NCI-H524 (cell line): ENCODE data around the gene NSG1.

Experiments used
- DNase-seq, 2 experiments: peaks; one replicate each; lab custom pipeline; 2025; lab: John Stamatoyannopoulos, UW

NSG1 gene

DNA sequence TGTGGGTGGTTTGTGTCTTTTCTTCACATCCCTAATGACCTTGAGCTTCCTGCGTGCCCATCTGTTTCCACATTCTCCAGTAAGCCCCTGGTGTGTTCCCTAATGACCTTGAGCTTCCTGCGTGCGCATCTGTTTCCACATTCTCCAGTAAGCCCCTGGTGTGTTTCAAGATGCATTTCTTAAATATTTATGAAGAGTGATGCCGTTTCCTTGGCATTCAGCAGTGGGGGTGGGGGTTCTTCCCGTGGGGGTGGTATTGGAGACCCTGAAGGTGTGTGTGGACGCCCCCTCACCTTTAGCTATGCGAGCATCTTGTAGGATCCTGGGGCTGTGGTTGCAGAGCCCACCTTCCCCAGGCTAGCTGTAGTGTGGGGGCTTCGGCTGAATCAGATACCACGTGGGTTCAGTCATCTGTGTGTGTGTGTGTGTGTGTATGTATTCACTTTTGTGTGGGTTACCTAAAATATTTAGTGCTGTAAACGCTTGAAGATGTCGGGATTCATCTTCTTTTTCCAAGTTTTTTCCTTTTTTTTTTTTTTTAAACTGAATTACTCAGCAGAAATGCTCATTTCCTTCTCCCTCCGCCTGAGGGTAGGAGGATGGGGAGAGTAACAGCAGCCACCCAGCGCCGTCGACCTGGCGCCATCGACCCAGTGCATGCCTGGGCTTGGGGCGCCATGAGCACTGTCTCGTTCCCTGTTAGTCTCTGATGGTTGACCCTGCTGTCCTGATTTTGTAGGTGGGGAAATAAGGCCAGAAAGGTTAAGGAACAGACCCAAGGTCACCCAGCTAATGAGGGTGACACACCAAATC is 9.9 kb downstream of the NSG1 start:
- DNase-seq: peak; percentile 48 to 81

DNA sequence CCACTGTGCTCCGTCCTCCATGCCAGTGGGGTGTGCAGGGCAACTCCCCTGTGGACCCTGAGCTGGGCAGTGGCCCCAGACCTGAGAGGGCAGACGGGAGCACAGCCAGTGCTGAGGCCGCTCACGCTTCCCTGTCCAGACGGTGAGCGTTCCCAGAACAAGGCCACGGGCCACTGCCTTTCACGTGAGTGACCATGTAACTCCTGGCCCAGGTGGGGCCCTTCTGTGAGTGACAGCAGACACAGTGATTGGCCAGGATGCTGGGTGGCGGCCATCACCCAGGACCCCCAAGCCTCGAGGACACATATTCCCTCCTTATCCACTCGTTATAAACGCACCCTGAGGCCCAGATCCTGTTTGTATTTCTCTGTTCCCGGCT is 10.5 kb downstream of the NSG1 start:
- DNase-seq: no peak

DNA sequence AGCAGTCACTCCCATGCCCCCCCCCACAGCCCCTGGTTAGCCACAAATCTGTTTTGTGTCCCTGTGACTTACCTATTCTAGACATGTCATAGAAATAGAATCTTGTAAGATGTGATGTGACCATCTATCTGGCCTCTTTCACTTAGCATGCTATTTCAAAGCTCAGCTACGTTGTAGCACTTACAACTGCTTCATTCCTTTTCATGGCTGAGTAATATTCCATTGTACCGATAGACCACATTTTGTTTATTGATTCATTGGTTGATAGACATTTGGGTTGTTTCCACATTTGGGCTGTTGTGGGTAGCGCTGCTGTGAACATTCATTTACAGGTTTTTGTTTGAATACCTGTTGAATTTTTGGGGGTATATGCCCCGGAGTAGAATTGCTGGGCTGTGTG is 11.5 kb downstream of the NSG1 start:
- DNase-seq: no peak

DNA sequence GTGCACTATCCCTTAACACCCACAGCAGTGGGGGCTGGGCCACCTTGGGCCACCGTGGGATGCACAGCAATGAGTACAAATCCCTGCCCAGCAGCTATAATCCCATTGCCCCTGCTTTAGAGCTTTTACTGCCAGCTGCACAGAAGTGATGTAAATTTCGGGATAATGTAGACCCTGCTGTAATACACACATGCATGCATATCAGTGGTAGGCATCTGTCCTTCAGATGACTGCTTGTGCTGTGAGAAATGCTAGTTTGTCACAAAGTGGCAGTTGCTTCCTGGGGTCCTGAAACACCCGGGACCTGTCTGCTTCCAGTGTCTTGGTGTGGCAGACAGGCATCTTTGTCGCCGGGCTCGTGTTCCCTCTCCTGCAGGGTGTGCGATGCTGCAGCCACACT is 14.1 kb downstream of the NSG1 start:
- DNase-seq: peak in 1 of 2 experiments; percentile 35

DNA sequence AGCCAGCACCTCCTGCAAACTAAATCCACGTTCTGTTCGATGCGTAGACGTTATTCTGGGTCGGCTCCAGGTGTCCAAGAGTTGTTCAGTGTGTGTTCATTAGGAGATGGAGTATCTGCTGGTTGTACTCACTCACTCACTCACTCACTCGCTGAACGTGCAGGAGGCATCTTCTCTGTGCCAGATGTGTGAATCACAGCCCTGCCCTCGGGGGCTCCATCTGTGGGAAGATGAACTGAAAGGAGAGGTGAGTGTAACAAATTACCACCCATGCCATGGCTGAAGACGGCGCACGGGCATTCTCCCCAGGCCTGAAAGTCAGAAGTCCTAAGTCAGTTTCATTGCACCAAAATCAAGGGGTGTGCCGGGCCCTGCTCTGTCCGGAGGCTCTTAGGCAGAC is 16.1 kb downstream of the NSG1 start:
- DNase-seq: no peak

DNA sequence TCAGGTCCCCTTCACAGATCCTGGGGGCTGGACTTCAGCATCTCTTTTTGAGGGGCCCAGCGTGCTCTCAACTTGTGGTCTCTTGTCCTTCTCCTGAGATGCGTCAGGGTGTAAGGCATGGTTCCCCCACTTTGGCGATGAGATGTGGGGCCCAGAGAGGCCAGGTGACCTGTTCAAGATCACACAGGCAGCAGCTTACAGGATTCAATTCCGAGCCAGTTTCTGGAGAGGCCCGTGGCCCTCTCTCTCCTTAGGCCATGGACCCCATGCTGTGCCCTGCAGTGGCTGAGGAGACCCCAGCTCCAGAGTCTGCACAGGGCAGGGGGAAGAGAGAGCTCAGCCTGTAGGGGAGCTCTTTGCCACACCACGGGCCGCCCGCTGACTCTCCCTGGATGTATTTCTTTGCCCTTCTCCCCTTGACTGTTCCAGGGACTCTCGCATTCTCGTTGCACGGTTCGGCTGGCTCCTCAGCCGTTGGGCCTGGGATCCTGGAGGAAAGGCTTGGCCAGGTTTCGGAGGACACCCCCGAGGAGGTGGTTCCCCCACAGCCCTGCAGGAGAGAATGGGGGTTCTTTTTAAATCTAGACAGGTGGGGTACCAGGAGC is 18.6 kb downstream of the NSG1 start:
- no peak for DNase-seq

DNA sequence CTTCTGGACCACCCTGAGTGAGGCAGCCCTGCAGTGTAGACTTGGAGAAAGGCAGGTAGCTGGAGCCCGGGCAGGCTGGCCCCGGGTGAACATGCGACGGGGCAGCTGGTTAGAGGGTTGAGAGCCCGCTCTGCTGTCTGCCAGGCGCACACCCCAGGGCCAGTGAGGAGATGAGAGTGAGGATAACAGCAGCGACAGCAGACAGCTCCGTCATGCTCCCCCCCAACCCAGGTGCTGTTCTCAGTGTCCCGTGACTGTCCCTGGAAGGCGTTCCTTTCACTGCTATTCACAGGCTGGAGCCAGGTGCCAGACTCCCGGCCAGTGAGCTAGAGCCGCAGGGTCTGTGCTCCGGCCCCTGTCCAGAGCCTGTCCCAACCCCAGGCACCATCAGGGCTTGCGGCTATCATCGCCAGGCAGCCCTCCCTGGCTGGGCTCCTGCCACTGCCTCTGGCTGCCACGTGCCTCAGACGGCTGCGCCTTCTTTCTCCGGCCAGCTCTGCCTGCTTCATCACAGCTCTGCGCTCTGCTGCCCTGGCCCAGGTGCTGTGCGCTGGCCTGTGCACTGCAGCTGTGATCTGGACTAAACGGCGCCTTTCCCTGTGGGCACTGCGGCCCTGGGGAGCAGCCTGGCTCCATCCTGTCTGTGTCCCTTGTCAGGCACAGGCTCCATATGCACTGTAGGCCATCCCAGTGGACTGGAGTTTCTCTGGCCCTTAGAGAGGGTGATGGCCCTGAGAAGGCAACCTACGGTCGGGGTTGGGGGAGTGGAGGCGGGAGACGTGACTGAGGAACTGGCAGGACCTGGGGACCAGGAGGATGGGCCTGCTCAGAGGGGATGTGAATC is 19.8 kb downstream of the NSG1 start:
- DNase-seq: no peak

DNA sequence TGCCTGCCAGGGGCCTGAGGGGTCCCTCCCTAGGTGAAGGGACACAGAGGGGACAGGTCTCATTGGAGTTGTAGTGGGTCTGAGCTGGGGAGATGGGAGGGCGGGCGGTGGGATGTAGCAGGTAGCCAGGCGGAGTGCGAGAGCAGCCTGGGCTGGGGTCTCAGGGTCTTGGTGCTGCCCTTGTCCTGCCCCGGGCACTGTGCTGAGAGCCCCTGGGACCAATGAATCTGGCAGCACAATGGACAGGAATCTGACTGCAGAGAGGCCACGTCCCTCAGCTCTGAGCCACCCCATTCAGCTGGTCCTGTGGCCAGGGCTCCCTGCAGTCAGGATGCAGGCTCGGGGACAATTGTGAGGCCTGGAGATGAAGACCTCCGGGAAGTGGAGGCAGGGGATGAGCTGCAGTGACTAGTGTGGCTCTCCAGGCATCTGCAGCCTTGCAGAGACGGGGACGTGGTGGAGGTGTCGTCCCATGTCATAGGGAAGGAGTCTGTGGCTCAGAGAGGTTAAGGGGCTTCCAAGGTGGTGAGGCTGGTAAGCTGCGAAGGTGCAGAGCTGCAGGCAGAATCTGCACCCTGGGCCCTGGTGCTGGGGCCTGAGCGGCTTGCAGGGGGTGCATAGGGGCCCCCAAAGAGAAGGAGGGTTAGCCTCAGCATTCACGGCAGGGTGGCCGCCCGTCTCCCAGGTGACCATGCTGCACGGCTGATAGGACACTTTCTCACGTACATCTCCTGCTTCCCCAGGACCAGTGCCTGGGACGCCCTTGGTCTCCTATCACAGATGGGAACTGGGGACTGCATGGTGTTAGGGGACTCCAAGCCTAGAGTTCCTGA is 20.6 kb downstream of the NSG1 start:
- no peak for DNase-seq

DNA sequence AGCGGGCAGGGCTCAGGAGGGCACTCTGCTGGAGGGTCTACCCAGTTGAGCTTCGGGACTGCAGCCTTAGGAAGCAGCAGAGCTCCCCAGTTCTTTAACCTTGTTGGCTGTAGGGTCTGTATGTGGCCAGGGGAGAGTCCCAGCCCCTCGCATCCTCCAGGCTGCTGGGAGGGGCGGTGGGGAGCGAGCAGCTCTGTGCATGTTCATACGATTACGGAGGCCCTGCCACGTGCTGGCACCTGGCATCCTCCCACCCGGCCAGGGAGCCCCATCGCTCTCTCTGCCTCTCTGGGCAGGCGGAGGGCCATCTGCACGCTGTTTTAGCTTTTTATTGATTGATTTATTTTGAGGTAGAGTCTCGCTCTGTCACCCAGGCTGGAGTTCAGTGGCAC is 21.2 kb downstream of the NSG1 start:
- no peak for DNase-seq

DNA sequence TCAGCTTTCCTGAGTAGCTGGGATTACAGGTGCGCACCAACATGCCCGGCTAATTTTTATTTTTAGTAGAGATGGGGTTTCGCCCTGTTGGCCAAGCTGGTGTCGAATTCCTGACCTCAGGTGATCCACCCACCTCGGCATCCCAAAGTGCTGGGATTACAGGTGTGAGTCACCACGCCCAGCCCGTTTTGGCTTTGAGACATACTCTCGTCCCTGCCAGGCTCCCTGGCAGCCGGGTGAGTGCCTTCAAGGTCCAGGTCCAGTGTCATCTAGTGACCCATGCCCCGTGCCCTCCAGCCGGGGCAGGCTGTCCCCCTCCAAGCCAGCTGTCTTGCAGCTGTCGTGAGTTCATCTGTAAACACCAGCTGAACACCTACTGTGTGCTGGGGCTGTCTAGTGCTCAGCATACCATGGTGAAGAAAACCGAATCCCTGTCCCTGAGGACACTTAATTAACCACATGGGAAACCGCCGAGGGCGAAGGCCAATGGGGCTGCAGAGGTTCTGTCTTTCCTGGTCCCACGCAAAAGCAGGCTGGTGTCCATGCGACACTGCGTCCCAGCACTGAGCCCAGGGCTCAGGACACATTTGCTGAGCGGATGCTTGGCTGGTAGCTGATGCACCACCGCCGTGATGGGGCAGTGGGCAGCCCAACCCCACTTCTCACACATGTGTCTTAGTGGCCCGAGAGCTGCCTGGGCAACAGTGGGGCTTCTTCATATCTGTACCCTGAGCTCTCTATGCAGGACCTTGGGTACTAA is 21.9 kb downstream of the NSG1 start:
- no peak for DNase-seq

DNA sequence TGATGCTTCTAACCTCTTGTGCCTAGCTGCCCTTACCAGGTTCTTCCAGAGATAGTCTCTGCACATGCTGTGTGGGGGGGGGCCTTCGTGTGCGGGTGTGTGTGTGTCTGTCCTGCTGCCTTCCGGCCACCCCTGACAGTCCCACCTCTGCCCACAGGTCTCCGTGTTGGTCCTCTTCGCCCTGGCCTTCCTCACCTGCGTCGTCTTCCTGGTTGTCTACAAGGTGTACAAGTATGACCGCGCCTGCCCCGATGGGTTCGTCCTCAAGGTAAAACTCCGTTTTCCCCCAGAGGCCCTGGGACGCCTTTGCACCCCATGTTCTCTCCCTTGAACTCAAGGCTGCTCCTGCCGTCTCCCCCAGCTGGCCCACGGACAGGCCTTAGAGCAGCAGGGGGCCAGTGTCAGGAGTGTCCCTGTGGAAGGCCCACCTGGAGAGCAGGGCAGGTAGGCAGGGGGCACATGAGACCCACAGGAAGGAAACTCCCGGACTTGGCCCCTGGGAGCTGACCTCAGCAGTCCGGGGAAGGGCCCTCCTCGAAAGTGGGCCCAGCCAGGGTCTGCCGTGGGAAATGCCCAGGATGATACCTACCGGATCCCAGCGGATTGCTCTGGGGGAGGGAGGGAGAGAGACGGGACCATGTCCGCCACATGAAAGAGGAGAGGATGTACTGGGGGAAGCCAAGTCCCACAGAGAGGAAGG is 22.7 kb downstream of the NSG1 start:
- DNase-seq: no peak

DNA sequence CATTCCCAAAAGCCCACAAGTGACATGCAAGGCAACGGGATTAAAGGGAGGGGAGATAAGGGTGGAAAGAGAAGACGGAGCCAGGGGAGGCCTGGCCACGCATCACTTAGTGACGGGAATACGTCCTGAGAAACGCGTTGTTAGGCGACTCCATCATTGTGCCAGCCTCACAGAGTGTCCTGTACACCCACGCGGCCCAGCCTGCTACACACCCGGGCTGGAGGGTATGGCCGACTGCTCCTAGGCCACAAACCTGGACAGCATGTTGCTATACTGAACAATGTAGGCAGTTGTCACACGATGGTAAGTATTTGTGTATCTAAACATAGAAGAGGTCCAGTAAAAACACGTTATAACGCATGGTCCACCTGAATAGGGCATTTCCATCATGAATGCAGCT is 23.4 kb downstream of the NSG1 start:
- no peak for DNase-seq

DNA sequence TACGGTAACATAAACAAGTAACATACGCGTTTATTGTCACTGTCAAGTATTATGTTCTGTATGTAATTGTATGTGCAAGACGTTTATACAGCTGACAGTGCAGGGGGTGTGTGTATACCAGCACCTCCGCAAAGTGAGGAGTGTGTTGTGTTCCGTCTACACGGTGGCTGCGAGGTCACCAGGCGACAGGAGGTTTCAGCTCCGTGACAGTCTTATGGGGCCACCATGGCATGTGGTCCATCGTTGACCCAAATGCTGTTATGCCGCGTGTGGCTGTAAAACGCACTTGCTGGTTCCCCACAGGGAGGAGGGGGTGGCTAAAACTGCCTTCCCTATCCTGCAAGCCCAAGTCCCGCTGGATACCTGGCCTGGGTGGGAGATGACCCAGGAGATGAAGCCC is 25.0 kb downstream of the NSG1 start:
- DNase-seq: no peak

DNA sequence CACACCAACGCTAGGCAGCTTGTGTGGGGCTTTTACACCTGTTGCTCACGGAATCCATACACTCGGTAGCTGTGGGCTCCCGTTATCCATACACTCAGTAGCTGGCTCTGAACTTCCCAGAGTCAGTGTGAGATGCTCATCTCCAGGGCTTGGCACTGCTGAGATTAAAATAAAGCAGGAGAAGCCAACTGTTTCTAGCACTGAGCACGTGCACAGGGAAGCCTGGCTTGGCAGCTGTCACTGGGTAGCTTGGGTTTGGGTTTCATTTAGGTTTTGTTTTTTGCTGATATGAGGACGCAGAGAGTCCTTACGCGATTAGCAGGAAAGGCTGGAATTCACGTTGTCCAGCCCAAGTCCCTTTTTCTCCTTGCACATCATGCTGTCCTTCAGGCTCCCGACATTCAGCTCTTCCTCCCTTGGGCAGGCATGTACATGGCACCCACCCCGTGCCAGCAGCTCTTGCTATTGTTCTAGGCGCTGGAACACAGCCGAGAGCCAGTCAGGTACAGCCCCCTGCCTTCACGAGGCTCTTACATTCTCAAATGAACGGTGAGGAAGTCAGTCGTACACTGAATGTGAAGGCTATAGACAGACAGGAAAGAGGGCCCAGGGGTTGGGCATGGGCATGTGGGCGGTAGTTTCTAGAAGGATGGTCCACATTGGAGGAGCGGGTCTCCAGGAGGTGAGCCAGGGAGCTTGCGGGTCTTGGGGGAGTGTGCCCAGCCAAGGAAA is 25.9 kb downstream of the NSG1 start:
- DNase-seq: peak in 1 of 2 experiments; percentile 37

DNA sequence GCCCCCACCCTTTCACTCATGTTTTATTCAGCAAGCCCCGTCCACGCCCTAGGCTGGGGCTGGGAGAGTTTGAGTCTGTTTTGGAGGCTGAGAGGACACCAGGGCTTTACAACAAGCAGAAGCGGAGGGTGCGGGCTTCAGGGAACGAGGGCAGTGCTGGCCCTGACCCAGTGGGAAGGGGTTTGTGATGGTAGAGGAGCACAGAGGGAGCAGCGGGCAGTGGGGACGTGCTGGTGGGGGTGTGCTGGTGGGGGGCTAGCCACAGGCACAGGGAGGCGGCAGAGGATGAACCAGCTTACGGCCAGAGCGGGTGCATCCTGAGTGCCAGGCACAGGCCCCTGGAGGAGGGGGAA is 26.4 kb downstream of the NSG1 start:
- DNase-seq: no peak

DNA sequence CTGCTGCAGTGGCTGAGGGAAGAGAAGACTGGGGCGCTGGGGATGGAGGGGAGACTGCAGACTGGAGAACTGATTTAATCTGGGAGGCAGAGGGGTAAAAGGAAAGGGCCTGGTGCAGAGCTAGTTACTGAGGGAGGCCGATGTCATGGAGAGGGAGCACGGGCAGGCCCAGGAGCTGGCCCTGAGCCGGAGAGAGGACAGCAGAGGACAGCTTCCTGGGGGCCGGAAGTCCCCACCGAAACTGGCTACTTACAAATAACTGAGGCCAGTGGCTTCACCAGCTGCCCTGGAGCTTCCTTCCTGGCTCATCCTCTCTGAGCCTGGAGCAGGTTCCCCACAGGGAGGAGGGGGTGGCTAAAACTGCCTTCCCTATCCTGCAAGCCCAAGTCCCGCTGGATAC is 26.9 kb downstream of the NSG1 start:
- DNase-seq: no peak

DNA sequence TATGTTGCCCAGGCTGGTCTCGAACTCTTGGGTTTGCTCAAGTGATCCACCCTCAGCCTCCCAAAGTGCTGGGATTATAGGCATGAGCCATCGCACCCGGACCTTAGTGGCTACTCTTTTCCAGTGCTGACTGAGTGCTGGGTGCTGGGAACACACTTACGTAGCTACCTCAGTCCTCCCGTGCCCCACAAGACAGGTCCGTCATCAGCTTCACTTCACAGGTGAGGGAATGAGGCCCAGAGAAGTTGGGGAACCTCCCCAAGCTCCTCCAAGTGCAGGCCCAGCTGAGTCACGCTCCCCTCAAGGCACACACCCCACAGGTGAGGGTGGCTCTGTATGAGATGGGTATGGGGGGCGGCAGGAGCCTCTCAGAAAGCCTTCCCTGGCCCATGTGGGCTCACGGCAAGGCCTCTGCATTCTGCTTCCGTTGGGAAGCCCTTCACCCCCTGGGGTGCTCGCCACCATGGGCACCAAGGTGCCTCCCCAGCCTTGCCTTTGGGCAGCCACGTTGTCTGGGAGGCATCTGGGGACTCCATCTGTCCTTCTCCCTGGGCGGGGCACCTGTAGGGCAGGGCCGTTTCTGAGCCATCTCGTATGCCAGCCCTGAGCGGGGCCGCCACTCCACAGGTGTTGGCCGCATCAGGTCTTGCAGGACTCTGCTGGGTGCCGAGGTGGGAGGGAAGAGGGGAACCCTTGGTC is 28.4 kb downstream of the NSG1 start:
- peak; percentile 19 to 52 for DNase-seq

DNA sequence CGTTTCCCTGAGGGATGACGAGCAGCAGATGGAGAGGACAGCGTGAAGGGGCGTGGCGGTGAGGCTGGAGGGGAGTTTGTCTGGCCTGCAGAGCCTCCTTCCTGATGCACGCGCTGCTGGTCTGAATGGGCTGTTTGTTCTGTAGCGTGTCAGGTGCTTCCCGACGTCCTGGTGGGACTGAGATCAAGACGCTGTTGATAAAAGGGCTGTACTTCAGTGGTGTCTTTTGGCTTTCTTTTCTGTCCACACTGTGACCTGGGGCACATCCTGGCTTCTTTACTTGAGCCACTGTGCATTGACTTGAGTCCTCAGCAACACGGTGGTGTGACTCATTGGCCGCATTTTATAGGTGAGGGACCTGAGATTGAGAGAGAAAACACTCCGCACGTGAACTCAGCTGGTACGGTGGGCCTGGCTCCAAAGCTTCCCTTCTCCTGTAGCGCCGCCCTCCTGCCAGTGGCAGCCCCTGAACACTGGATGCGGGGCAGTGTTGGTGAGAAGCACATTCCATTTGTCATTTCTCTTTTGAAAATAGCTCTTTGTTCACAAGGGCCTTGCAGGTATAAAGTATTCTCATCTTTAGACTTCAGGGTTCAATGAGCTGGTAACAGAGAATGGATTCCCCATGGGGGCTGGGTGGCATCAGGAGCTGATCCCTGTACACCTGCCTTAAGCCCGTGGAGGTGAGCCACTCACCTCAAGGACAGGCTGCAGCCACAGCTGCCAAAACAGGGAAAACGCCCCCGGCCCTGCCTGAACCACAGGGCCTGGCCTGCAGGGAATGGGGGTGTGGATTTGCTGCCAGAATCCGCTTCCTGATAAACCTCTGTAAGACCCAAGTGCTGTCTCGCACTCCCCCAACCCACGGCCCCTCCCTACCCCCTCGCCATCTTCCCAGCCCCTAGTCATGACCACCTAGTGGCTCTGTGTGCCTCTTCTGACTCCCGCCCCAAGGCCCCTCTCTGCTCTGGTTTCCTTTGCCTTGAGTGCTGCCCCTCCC is 29.2 kb downstream of the NSG1 start:
- DNase-seq: no peak
